Stimulated activated CD8-positive, alpha-beta memory T cell treated with anti-CD3 and anti-CD28 coated beads, Interleukin-12 subunit alpha, Interleukin-12 subunit beta, amount 100 ng/mL, for 24 hours (primary cell): ENCODE data around the gene CACNA1C.

Experiments
- DNase-seq: peaks from one replicate; pipeline ENCODE4 v3.0.0-alpha.2; 2020; ENCODE audit errors: extremely low read depth

The CACNA1C gene

DNA sequence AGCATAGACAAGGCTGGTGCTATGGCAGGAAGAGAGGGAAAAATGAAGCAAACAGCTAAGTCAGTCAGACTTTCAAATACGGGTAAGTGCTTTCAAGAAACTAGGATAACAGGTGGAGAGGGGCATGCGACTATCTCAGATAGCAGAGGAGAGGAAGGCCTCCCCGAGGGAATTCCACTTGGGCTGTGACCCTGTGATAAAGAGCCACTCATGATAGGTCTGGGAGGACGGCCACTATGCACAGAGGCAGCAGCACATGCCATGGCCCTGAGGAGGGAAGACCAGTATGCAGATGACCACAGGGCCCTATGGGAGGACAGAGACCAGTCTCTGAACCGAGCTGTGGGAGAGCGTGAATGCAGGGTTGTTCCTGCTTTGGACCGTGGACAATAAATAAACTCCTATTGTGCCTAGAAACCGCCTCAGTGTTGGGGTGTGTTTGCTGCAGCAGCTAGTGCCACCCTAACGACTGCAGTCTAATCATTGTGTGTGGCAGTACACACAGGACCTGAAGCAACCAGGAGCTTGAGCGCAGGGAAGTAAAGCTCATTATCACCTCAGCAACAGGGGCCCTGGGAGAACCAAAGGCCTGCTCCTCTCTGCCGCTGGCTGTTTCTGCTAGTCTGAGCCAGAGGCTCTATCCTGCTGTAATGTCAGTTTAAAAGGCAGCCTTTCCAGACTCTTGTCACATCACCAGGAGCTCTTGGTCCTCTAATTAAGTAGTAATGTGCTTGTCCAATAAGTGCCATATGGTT lies 119.1 kb downstream of the CACNA1C start:
- DNase-seq, result no peak

DNA sequence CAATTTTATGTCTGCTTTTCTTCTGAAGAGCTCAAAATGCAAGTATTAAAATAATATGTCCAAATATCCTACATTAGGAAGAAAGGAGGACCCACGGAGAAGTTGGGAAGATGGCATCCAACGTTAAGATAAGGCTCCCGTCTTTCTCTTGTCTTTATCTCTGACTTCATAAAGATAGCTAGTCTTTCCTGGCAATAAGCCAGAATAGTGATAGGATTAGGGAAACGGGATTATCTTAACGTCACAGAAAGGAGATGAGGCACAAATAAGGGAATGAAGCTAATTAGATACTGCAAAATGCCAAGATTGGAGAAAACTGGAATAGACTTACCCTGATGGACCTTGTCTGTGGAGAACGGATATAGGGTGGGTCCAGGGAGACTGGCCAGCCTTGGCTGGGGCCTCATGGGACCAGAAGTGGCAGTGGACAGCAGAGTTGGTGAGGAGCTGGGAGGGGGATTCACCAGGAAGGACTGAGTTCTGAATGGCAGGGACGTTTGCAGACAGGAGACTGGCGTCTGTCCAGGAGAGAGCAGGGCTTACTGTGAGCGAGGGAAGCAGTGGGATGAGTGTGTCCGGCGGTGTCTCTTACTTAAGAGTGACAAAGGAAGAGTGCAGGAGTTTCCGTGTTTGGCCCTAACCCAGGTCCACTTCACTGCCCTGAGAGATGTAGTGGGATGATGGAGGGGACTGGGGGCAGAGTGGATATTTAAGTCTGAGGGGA lies 119.9 kb downstream of the CACNA1C start:
- no peak for DNase-seq

DNA sequence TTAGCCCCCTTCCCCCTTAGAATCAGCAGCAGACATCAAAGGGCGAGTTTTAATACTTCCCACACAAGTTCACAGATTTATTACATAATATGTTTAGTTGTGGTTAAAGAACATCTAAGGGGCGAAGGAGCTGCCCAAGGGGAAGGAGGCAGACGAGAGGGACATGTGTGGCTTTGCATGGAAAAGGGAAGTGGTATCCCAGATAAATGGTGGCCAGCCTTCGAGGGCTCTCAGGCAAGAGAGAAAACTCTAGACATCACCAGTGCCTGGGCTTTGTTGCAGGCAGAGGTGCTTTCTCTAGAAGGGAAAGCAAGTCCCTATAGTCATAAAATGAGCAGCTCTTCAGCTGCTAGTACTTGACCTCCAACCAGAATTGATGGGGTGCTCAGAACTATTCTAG lies 121.2 kb downstream of the CACNA1C start:
- DNase-seq, result no peak

DNA sequence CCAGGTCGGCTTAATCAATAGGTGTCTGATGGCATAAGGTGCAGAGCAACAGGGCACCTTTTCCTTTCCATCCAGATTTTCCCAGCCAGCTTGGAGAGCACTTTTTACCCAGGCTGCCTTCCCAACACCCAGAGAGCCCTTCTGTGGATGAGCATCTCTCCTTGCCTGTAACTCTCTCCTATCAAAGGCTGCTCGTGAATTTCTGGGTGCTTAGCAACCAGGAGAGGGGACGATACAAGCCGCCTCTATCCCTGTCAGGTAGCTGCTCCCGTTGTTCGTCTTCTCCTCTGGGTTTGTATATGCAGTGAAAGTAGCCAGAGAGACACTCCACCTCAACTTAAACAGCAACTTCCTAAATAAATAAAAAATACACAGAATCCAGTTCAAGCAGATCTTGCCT lies 124.2 kb downstream of the CACNA1C start:
- DNase-seq, result no peak

DNA sequence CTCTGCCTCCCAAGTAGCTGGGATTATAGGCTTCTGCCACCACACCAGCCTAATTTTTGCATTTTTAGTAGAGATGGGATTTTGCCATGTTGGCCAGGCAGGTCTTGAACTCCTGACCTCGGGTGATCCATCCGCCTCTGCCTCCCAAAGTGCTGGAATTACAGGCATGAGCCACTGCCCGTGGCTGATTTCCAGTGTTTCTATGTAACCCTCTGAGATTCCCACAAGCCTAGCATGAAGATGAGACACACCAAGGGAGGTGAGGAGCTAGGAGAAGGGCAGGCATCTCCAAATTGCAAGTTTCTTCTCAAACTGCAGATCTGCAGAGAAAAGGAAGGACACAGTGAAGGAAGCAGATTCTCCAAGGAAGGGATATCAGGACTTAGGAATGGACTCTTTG lies 125.0 kb downstream of the CACNA1C start:
- DNase-seq, result no peak

DNA sequence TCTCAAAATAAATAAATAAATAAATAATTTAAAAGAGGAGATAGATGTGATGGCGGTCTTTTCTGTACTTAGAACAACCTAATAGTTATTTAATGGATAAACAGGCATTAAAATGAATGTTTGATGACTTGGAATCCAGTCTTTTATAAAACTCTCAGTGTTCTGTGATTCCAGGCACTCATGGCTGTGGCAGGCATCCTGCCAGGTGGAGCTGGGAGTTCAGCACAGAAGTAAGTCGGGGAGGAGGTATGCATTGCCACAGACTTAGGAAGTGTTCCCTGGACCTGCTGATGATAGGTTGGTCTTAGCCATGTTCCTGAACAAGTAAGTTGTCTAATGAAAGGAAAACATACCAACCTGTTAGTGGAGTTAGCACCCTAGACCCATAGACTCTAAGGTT lies 126.3 kb downstream of the CACNA1C start:
- DNase-seq, result no peak

DNA sequence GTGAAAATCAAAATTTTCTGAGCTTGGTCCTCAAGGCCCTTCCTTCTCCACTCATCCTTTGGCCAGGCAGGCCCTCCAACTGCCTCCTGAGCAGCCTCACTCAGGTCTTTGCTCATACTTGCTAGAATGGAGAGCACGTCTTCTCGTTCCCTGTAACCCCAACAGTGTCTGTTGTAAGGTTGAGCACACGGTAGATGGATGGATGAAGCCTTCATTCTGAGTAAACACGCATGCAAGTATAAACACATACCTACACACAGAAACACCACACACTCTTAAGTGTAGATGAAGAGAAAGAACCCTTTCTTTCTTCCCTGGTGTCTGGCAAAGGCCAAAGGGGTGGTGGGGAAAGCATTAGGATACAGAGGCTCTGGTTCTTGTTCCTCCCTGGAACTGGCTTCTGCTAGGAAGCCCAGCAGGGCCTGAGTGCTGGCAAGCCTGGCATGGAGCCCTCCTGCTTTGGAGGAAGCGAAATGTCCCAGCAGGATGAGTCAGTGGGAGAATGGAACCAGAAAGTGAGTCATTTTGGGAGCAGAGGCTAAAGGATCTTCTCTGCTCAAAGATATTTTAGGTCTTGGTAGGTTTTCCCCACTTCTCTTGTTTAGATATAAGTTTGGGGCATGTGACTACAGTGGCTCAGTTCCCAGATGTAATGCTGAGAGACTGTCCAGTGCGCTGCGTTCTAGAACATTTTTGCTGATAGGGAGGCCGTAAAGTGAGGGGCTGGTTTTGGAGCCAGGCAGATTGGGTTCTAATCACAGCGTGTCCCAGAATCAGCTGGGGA lies 127.4 kb downstream of the CACNA1C start:
- DNase-seq, result no peak

DNA sequence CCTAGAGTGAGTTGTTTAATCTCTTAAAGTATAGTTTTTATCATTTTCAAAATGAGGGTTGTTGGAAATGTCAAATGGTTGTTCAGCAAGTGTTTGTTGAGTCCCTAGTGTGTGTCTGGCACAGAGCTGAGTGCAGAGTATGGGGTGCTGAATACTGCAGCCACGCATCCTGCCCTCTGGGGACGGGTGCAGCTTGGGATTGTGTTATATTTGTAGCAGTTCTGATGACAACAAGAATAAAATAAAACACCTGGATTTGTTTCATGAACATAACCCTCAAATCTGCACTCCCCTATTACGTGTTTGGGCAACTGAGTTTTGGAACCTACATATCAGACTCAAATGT lies 127.9 kb downstream of the CACNA1C start:
- no peak for DNase-seq

DNA sequence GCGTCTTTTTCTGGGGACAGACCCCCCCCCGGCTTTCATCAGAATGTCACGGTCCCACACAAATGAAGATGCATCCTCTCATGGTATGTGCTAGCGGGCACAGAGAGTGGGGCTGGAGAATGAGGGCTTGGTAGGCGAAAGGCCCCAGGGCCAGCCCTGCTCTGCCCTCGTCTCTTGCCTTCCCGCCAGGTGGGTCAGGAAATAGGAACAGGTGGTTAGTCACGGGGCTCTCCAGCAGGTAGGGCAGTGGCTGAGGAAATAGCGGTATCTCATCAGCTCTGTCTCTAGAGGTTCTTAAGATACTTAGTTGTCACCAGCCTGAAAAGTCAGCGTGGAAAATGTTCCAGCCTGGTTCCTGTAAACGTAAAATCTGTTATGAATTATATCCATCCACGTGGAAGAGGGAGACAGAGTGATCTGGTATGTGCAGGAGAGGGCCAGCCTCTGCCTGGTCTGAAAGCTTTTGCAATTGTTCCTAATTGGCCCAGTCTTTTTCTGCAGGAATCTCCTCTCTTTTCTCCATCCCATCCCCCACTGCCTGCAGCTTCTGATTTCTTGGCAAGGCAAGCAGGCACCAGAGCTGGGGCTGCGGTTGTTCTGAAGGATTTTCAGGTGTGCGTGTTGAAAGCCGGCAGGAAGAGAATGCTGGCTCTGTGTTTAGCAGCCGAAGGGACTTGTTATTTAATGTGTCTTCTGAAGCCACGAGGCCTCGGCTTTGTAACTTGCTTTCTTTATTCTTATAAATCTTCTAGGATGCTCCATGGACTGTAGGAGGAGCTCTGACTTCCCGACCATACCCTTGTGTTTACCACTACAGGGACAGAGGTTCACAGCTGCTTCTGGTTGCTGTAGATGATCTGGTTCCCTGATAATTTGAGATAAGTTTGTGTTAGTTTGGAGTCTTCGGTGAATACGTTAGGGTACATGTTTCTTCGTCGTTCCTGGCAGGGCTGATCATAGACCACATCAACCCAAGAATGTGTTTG lies 131.1 kb downstream of the CACNA1C start:
- no peak for DNase-seq

DNA sequence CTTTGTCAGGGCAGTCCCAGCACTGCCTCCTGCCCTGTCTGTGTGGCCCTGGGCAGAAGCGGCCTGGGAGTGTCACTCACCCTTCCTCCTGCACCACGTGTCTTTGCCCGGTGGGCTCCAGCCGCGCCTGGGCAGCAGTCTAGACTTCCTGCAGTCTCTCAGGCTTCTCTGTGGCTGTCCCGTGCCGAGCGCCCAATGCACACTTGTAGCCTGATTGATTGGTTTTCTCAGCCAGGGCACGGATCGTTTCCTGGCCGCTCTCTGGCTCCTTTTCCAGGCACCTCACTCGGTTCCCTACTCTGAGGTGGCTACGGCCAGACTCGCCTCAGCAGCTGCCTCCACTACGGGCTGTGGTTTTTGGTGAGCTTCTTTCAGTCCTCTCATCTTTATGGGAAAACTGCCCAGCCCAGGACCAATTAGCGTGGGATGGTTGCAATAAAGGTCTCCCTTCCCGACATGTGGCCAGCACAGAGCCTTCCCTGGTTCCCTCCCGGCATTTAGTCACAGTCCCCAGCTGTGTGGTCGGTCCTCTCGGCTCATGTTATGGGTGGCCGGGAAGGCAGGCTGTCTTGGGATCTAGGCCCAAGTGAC lies 133.1 kb downstream of the CACNA1C start:
- no peak for DNase-seq

DNA sequence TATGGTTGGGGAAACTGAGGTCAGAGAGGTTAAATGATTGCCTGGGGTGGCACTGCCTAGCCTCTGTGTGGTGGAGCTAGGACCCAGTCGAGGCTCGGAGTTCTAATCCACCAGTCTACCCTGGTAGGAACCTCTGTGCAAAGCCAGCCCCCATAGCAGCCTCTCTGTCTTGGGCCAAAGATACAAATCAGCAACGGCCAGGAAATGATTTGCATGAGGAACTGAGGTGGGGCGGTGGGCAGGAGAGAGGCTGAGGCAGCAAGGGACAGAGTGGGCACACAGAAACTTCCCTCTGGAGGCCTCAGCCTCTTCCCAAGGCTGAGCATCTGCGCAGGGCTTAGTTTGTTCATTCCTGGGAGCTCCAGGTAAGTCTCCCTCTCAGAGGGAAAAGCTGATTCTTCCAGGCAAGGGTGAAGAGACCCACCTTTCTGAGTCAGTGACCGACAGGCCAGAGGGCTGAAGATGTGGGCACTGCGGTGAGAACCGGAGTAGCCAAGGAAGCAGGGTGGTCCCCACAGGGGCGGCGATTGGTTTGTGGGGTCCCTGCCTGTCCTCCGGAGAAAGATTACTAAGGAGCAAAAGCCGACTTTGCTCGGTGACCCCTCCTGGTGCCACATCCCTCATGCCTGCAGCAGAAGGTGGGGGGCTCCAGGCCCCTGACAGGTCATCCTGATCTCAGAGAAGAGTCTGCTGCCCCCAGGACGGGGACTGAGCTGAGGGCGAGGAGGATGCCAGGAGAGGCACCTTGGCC lies 134.6 kb downstream of the CACNA1C start:
- no peak for DNase-seq

DNA sequence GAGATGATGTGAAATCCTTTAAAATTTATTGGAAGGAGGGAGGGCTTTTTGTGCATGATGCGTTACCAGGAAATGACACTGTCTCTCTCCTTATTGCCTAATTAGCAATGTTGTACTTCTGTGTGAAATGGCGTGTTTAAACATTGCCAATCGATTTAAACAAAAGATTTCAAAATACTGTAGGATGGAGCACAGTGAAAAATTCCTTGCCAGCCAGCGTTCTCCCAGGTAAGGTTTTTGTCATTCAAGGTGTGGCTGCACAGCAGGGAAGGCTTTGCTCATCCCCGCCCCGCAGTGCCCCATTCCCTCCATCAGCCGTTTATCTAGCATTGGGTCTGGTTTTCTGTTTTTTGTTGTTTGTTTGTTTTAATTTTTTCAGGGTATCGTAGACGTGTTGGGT lies 137.3 kb downstream of the CACNA1C start:
- no peak for DNase-seq

DNA sequence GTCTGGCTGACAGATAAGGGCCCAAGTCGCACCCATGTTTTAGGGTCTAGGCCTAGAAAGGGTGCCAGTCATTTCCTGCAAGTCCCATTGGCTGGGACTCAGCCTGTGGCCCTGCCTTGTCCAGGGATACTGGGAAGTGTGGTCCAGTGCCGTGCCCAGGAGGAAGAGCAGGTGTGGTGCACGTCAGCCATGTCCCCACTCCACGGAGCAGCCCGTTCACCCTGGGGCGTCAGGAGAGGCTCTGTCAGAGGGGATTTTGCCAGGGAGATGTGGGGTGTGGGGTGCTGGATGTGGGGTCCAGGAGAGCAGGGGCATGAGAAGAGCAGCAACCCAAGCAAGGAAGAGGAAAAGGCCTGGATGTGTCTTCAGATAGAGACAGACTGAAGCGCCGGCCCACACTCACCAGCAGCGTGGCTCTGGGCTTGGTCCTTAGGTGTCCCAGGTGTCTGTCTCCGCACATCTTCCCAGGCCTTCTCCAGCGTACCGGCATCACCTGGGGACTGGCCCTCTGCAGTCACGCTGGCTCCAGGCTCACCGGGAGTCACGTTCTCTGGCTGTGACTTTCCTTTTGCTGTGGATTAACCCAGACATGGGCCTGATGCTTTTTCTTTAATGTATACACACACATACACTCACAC lies 138.2 kb downstream of the CACNA1C start:
- DNase-seq, result no peak

DNA sequence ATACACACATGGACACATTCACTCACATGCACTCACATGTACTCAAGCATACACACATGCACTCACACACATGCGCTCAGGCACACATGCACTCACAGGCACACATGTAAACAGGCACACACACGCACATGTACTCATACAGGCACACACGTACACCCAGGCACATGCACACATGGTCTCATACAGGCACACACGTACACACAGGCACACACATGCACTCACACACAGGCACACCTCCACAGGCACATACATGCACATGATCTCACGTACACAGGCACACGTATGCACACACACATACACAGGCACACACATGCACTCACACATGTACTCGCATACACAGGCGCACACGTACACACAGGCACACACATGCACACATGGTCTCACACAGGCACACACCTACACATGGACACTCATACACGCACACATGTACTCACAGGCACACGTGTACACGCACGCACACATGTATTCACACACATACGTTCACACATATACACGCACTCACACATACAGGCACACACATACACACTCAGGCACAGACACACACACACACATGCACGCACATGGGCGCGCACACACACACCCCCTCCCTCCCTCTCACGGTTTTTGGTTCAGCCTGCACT lies 138.9 kb downstream of the CACNA1C start:
- no peak for DNase-seq

DNA sequence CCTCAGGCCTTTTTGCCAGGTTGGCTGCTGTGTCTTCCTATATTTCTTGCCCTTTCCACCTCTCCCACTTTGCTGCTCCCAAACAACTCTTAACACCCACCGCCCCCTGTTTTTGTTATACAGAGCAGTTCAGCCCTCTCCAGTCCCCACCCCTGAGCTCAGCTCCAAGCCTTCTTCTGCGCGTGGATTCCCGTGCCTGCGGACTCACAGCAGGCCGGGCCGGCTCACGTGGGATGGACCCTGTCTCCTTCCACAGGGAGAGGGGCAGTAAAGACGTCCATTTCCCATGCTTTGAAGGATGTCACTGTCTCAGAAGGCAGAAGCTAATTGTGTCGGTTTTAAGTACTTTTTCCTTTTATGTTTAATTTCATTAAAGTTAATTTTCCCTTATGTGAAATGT lies 139.4 kb downstream of the CACNA1C start:
- no peak for DNase-seq

DNA sequence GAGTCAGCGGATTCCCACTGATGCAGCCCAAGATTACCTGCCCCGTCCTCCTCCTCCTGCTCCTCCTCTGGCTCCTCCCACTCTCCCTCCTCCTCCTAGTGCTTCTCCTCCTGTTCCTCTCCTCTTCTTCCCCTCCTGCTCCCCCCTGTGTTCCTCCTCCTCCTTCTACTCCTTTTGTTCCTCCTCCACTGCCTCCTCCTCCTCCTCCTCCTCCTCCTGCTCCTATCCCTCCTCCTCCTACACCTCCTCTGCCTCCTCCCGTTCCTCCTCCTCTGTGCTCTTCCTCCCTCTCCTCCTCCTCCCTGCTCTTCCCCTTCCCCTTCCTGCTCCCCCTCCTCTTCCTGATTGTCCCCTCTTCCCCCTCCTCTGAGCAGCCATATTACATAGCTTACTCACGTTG lies 141.3 kb downstream of the CACNA1C start:
- no peak for DNase-seq

DNA sequence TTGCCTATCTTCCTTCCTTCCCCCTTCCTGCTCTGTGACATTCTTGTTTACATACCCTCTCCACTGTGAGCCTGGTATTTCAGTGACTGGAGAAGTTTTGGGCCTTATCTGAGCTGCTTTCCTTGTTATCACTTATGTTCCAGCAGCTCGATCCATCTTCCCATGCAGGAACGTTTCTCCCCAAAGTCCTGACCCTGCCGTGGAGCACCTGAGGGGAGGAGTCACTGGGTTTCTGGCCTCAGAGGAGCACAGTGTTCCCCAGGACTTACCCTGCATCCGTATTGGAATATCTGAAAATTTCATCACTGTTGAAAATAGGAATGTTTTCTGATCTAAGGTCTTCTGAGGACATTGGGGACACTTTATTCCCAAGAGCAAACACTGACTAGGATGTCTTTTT lies 141.8 kb downstream of the CACNA1C start:
- DNase-seq, result no peak

DNA sequence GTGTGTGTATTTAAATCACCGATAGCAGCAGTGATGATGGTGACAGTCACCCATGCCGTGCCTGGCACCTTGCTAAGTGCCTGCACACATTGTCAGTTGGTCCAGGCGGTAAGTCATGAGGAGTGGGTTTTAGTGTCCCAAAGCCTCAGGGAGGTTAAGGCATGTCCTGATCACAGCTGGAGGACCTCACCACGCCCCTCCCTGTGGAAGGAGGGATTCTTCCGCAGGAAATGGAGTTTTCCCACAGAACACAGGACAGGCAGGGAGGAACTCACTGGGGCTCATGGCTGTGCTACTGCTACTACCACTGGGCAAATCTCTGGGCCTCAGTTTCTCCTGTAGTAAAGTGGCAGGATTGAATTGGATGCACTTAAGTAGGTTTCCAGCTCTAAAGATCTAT lies 142.3 kb downstream of the CACNA1C start:
- DNase-seq, result no peak

DNA sequence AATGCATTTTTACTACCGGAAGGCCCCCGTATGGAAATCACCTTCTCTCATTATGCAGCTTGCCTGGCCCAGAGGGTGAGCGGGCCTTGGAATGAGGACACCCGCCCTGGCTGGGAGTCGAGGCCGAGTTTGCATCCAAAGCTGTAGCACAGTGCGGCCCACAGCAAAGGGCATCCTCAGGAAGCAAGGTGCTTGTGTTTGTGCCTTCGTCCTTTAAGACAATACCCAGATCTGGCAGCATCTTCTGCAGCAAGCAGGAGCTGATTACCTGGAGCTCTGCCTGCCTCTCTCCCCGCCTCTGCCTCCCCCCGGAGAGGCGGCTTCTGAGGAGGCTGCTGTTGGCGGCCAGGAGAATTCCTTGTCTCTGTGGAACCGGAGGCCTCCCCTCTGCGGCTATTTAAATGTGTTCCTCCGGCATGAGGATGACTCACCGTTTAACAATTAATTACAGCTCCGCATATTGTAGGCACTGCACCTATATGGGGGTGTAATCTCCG lies 145.3 kb downstream of the CACNA1C start:
- DNase-seq, result no peak
